Hematopoietic multipotent progenitor cell treated with erythropoietin and hydrocortisone succinate and interleukin-3 and kit ligand, for 15 days (in vitro differentiated cells): ENCODE results near the gene MARF1.
"Not testable (repeated sequence)": the region's sequence is repeated elsewhere in the genome, so short reads cannot be mapped to it uniquely, and the experiment has no call there.

ENCODE experiments used
- DNase-seq: peaks from one replicate; pipeline ENCODE4 v3.0.0-alpha.2; 2015; ENCODE audit warnings: low spot score

The MARF1 gene

GRCh38 chr16:15597822-15598647 is 44.9 kb downstream of the MARF1 start:
- DNase-seq: no peak

DNA sequence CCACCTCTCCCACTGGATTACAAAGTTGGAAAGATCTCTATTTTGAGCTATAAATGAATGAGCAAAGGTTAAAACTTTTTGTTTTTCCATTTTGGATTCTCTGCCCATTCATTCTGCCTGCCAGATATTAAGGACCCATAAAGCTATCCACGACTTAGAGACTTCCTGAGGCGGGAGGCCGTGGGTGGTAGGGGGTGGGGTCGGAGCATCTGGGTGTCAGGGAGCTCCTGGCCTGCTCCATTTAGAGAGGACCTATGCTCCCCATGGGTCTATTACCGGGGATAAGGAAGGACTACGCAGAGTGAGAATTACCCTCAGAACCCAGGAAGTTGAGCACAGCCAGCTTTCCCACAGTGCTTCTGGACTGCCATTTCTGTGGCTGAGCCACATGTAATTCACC is 45.8 kb downstream of the MARF1 start:
- no peak for DNase-seq

DNA sequence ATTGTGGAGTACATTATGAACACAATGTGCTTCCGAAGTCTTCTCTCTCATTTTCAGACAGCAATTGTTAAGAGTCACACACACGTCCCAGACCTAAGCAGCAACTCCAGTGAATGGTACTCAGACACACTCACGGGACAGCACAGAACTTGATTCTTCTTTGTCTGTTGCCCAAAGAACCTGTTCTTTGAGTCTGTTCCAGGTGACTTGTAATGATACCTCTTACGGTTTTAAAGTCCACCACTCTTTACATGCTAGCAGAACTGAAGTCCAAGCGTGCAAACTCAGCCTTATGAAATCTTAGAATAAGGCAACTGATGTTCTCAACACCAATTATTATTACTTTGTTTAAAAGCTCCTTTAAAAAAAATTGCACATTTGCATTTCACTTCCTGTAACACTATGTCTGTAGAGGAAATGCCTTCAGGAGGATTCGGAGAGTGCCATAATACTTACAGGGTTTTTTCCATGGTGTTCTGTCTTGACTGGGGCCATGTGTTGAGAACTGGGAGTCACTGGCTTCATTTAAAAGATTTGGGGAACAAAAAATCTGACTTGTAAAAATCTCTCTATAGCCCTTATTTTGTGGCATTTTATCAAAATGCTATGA is 48.1 kb downstream of the MARF1 start:
- no peak for DNase-seq

DNA sequence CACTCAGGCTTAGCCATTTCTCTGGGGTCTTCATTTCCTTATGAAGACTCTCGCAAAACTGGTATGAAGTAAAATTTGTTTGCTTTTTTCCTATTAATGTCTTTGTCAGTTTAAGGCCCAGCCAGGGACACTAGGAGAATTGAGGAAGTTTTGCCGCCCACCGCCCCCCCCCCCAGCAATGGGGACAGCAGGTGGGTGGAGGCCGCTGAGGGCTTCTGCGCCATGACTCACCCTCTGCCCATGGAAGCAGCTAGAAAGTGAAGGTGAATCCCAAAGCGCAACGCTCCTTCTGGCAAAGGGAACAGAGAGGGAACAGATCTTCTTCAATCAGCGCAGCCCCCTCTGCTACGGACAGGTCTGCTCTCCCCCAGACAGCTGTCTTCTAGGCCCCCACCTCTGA is 49.7 kb downstream of the MARF1 start:
- DNase-seq: no peak

- DNase-seq: no peak
Observed at GRCh38 chr16:15592324-15592723, 50.6 kb downstream of the MARF1 start.

DNA sequence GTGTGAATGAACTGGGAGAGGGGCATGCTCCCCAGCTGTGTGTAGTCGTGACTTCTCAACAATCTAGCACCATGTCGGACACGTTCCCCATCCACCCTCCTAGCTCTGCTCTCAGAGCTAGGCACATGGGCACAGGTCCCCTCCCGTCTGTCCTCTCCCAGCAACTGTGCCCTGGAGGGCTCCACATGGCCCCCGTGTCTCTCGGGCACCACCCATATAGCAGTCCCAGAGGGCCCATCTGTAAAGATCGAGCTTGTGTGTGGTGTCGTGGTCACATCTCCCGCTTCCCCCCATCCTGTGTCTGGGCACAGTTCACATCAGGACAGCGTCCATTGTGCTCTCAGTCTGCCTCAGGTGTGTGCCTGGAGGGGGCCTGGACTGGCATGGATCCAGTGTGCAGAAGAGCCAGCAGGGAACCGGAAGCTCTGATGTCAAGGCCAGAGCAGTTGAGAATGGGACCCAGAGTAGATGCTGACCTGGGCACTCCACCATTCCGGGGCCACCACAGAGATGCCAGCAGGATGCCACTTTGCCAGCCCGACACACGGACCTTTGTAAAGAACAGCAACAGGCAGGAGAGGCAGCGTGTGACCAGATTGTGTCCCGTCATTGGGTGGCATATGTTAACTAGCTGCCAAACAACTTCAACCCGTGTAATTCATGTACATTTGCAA is 55.7 kb downstream of the MARF1 start:
- DNase-seq: no peak

DNA sequence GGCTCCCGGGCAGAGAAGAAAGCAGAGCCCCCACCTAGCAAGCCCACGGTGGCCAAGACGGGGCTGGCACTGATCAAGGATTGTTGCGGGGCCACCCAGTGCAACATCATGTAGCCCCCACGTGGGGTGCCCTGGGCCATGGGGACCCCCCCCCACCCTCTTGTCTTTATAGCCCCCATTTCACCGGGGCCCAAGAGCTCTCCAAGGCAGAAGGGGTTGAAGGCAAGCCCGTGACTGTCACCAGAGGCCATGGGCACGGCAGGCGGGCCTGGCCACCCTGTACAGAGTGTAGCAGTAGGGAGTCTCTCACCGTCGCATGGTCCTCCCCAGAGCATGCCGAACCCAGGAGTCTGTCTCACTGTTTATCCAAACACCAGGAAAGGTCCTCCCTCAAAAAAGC is 56.2 kb downstream of the MARF1 start:
- no peak for DNase-seq

DNA sequence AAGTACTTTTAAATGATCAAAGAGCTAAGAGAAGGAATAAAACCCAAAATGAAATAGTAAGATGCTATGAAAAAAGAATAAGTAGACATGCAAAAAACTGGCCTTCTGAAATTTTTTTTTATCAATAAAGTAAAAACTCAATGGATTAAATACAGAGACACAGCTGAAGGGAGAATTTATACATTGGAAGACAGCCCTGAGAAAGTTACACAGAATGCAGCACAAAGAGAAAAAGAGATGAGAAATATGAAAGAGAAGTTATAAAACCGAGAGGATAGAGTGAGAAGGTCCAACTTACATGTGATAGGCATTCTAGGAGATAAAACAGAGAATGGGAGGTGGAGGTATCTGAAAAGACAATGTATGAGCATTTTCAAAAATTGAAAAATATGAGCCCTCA is 57.0 kb downstream of the MARF1 start:
- no peak for DNase-seq

- no peak for DNase-seq
Observed at GRCh38 chr16:15583526-15583925, 59.4 kb downstream of the MARF1 start.

DNA sequence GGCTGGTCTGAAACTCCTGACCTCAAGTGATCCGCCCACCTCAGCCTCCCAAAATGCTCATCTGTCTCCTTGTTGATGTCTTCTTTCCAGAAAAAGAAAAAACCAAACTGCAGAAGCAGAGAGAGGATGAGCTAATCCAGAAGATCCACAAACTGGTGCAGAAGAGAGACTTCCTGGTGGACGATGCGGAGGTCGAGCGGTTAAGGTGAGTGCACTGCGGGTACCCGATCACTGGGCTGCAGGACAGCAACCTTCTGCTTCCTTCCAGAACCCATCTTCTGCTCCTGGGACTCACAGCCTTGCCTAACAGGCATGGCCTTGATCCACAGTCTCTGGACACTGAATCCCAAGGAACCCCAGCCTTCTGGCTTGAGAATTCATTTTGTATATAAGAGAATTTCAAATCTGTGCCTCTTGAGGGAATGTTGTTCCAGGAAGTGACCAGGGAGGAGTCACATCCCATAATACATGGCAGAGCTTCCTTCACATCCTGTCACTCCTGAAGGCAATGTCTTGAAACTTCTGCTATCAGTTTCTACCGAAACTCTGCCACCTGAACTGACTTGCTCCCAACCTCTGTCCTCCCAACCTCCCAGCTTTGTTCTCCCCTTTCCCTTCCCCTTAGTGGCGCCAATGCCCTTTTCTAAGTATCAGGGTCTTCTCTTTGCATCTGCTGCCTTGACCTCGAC is 61.7 kb downstream of the MARF1 start:
- no peak for DNase-seq

DNA sequence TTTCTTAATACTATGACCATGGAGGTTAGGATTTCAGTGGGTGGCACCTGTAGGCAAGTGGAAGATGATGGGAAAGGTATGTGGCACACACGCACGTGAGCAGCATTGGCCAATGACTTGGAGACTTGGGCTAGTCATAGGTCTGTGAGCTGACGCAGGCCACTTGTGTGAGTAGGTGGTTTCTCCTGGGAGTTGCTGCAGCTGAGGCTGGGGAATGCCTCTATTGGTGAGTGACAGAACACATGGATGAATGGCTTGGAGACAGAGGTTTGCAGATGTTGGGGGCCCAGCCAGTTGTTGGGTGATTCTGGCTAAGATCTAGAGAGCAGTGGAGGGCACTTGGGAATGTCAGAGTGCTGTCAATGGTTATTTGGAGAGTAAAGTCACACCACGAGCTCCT is 64.1 kb downstream of the MARF1 start:
- DNase-seq: no peak

- peak; percentile 15 for DNase-seq
Observed at GRCh38 chr16:15576960-15577958, 65.7 kb downstream of the MARF1 start.

- no peak for DNase-seq
Observed at GRCh38 chr16:15575293-15576049, 67.5 kb downstream of the MARF1 start.

DNA sequence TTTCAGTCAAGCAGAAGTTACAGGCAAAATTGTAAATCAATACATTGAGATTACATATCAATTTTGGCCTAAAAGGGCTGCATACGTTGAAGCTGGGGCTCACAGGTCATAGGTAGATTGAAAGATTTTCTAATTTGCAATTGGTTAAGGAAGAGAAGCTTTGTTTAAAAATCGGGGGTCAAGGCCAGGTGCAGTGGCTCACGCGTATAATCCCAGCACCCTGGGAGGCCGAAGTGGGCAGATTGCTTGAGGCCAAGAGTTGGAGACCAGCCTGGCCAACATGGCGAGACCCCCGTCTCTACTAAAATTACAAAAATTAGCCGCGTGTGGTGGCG is 68.4 kb downstream of the MARF1 start:
- DNase-seq: no peak

DNA sequence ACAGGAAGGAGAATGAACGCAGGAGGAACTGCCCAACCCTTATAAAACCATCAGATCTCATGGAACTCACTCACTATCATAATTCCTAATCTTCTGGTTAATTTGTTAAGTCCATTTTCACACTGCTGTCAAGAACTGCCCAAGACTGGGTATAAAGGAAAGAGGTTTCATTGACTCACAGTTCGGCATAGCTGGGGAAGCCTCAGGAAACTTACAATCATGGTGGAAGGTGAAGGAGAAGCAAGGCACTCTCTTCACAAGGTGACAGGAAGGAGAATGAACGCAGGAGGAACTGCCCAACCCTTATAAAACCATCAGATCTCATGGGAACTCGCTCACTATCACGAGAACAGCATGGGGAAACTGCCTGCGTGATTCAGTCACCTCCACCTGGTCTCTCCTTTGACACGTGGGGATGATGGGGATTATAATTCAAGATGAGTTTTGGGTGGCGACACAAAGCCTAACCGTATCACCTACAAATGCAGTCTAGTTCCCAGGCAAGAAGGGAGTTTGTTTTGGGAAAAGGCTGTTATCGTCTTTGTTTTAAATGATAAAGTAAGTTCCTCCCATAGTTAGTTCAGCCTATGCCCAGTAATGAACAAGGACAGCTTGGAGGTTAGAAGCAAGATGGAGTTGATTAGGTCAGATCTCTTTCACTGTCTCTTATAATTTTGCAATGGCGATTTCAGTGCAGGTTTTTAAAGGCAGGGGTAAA is 68.9 kb downstream of the MARF1 start:
- not testable (repeated sequence) for DNase-seq

GRCh38 chr16:15573274-15573895 is 69.6 kb downstream of the MARF1 start:
- no peak for DNase-seq

DNA sequence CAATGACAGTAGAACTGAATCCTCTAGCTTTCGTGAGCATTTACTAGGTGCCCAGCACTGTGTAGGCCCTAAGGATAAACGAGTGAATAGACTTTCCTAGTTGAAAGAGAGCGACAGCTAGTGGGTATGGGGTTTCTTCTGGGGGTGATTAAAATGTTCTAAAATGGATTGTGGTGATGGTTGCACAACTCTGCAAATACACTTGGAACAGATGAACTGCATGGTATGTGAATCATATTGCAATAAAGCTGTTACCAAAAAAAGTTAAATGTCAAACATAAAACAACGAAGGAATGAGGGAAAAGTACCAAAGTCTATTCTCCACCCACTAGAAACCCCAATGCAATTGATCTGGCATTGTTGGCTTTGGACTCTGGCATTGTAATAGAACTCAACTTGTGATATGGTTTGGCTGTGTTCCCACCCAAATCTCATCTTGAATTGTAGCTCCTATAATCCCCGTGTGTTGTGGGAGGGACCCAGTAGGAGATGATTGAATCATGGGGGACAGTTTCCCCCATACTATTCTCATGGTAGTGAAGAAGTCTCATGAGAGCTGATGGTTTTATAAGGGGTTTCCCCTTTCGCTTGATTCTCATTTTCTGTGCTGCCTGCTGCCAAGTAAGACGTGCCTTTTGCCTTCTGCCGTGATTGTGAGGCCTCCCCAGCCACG is 70.5 kb downstream of the MARF1 start:
- DNase-seq: no peak

DNA sequence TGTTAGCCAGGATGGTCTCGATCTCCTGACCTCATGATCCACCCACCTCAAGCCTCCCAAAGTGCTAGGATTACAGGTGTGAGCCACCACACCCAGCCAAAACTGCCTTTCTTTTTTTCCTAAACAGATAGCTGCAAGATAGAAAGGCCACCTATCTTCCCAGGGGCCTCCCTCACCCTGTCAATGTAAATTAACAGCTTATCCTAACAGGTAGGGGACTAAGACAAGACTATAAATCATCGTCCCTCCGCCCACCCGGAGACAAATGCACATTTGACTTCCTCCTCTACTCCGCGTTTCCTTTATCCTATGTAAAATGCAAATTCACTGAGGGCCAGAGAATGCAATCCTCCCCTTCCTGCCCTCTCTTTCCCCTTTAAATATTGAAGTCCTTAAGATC is 71.4 kb downstream of the MARF1 start:
- DNase-seq: no peak

DNA sequence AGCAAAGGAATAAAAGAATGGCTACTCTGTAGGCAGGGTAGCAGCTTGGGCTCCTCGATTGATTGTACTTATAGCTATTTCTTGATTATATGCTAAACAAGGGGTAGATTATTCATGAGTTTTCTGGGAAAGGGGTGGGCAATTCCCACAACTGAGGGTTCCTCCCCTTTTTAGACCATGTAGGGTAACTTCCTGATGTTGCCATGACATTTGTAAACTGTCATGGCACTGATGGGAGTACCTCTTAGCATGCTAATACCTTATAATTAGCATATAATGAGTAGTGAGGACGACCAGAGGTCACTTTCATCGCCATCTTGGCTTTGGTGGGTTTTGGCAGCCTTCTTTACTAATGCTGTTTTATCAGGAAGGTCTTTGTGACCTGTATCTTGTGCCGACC is 72.3 kb downstream of the MARF1 start:
- DNase-seq: not testable (repeated sequence)
